T follicular helper cell (primary cell): ENCODE measurements around the gene ZFPM1.

ENCODE experiments used
- DNase-seq: peaks from one replicate; pipeline ENCODE4 v3.0.0-alpha.2; 2020; ENCODE audit warnings: low read depth

The ZFPM1 gene

DNA sequence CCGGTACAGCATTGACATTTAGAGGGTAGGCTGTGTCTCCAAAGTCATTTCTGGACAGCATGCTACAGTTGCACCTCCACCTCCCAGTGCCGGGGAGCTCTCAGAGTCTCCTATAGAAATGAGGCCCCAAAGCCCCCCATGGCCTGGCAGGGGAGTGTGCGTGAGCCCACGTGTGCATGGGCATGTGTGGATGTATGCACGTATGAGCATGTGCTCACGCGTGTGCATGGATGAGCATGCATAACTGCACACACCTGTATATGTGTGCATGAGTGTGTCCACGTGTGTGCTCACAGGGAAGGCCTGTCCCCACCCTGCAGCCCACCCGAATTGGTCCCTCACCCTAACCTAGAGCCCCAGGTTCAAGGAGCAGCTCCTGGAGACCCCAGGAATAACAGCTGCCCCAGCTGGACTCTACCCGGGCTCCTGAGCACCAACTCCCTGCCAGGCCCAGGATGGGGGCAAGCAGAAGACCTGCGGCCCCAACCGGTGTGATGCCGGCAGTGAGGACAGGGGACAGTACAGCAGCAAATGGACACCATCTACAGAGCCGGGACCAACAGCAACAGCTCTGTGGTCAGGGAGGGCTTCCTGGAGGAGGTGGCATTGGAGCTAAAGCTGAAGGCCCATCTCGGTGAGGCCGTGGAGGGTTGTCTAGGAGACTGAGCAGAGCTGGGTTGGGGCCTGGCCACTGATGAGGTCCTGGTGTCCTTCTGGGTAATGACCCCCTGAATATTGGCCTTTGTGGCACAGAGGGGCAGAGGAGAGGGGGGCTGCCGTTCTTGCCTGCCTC is 35.2 kb upstream of the ZFPM1 start:
- DNase-seq = no peak

DNA sequence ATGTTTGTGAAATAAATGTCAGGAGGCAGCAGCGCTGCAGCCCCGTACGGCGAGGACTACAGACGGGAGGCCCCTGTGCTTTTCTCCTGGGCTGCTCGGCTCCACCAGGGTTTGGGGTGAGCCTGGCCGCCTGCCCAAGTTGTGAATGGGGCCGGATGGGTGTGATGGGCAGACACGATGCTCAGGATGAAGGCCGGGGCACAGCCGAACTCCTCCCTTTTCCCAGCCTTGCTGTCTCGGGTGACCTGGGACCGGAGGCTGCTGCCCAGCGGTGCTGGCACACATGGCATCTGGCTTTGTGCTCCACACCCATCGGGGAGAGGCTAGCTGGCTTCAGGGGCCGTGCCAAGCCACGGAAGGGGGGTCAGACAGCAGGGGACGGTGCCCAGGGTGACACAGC is 34.2 kb upstream of the ZFPM1 start:
- DNase-seq = no peak

DNA sequence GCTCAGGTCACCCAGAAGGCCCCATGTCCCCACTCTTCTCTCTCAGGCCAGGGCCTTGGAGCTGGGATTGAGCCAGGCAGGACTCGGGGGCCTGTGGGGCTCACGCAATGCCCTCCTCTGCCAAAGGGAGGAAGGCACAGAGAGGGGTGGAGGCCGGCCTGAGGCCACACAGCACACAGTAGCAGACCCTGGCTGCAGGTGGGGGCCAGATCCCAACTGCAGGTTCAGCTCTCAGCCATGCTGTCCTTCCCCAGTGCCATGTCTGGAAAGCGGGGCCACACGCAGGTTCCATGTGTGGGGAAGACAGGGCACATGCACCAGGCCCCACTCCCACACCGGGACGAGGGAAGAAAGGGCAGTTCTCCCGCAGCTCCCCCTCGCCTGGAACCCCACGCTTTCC is 33.3 kb upstream of the ZFPM1 start:
- DNase-seq = no peak

DNA sequence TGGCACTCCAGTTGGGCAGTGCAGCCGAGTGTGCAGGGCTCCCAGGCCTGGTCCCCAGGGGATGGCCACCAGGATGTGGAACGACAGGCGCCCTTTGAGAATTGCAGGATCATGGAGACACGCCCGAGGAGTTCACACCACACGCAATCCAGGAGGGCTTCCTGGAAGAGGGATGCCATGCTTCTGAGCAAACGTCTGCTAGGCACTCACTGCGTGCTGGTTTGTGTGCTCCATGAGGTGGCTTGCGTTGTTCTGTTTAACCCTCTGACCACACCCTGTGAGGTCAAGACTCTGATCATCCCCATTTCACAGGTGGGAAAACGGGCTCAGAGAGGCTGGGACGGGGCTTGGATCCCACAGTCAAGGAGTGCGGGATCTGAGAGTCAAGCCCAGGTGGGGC is 32.6 kb upstream of the ZFPM1 start:
- no peak for DNase-seq

DNA sequence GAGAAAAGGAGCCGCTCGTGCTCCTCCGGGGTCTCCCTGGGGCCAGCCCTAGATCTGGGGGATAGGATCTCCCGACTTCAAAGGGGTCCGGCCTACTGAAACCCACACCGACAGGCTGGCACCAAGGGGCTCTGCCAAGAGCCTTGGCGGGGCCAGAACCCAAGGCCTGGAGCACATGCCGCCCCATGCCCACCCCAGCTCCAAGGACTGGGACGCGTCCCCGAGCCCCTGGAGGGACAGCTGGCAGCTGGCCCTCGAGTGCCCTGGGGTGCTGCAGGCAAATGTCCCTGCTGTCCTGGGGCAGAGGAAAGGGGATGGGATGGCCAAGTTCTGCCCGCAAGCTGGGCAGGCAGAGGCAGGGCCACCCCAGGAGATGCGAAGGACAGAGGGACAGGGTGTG is 31.8 kb upstream of the ZFPM1 start:
- DNase-seq = no peak

DNA sequence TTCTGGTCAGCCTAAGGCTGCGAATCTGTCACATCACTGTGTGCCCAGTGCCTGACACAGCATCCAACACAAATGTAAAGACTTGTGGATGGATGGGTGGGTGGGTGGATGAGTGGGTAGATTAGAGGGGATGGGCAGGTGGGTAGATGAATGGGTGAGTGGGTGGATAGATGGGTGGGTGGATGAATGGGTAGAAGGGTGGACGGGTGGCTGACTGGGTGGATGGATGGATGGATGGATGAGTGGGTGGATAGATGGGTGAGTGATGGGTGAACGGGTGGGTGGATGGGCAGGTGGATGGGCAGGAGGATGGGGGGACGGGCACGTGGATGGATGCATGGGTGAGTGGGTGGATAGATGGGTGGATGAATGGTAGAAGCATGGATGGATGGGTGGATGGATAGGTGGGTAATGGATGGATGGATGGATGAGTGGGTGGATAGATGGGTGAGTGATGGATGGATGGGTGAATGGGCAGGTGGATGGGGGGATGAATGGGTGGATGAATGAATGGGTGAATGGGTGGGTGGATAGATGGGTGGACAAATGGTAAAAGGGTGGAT is 31.1 kb upstream of the ZFPM1 start:
- DNase-seq = no peak

DNA sequence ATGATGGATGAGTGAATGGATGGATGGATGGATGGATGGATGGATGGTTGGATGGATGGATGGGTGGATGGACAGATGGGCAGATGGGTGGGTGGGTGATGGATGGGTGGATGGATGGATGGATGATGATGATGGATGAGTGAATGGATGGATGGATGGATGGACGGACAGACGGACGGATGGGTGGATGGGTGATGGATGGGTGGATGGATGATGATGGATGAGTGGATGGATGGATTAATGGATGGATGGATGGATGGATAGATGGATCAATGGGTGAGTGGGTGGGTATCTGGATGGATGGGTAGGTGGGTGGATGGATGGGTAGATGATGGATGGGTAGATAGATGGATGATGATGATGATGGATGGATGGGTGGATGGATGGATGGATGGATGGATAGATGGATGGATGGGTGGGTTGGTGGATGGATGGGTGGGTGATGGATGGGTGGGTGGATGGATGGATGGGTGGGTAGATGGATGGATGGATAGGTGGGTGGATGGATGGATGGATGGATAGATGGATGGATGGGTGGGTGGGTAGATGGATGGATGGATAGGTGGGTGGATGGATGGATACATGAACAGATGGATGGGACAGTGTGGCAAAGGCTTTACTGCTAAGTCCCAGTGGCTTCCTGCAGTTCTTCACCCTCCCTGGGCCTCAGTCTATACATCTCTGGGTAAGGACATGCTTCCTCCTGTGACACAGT is 30.2 kb upstream of the ZFPM1 start:
- DNase-seq = no peak

DNA sequence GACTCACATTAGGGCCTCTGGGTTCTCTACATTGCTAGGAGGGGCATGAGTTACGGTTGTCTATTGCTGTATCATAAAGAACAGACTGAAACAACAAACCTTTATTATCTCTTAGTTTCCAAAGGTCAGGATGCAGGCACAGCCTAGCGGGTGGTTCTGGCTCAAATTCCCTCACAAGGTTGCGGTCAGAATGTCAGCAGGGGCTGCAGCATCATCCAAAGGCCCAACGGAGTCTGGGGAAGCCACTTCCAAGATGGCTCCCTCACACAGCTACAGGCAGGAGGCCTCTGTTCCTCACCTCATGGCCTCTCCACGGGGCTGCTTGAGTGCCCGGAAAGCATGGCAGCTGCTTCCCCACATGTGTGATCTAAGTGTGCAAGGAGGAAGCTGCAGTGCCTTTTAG is 29.6 kb upstream of the ZFPM1 start:
- DNase-seq = no peak

DNA sequence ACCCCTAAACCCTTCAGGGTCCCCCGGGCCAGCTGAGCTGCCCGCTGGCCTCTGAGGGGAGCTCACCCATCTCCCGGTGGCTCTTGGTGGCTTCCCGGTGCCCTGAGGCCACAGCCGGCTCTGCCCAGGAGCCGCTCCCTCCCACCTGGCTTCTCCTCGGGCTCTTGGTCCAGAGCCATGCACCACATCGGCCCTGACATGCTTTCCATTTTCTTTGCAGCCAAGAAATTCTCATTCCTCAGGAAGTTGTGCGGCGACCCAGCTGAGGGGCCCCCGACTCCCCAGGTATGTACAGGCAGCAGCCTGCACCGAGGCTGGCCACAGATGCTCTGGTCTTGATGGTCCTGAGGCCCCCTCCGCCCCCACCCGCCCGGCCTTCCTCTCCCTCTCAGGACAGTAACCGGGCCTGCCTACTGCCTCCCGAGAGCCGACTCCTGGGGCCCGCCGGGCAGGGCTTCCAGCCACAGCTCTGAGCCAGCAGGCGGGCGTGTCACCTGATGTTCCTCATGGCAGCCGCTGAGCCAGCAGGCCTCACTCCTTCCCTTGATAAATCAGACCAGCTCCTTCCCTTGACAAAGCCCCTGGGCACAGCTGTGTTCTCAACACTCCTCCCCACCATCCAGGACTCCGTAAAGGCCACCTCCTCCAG is 28.4 kb upstream of the ZFPM1 start:
- no peak for DNase-seq

DNA sequence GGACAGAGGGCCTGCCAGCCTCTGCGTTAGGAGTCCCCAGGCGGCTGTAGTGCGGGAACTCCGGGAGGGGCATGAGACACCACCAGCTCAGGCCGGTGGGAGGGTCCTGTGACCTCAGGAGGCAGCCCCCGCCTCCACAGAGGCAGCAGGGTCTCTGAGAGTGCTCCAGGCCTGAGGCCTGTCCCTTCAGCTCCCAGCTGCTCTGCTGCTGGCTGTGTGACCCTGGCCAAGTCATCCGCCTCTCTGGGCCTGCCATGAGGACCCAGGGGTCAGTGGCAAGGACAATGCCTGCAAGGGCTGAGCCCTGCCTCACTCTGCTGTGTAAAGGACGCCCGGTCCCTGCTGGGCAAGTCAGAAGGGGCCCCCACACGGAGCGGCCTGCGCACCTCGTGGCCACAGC is 27.1 kb upstream of the ZFPM1 start:
- DNase-seq = no peak

DNA sequence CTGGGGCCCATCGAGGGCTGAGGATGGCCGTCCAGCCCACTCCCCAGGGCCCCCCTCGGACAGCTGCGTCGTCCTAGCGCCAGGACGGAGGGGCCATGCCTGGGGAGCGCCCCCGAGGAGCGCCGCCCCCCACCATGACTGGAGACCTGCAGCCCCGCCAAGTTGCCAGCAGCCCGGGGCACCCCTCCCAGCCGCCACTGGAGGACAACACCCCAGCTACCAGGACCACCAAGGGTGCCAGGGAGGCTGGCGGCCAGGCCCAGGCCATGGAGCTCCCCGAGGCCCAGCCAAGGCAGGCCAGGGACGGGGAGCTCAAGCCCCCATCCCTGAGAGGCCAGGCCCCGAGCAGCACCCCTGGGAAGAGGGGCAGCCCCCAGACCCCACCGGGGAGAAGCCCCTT is 25.7 kb upstream of the ZFPM1 start:
- no peak for DNase-seq

DNA sequence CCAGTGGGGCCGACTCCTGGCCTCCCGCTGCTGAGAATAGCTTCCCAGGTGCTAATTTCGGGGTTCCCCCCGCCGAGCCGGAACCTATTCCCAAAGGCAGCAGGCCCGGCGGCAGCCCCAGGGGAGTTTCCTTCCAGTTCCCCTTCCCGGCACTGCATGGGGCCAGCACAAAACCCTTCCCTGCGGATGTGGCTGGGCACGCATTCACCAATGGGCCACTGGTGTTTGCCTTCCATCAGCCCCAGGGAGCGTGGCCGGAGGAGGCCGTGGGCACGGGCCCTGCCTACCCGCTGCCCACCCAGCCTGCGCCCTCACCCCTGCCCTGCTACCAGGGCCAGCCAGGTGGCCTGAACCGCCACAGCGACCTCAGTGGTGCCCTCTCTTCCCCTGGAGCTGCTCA is 24.9 kb upstream of the ZFPM1 start:
- no peak for DNase-seq

DNA sequence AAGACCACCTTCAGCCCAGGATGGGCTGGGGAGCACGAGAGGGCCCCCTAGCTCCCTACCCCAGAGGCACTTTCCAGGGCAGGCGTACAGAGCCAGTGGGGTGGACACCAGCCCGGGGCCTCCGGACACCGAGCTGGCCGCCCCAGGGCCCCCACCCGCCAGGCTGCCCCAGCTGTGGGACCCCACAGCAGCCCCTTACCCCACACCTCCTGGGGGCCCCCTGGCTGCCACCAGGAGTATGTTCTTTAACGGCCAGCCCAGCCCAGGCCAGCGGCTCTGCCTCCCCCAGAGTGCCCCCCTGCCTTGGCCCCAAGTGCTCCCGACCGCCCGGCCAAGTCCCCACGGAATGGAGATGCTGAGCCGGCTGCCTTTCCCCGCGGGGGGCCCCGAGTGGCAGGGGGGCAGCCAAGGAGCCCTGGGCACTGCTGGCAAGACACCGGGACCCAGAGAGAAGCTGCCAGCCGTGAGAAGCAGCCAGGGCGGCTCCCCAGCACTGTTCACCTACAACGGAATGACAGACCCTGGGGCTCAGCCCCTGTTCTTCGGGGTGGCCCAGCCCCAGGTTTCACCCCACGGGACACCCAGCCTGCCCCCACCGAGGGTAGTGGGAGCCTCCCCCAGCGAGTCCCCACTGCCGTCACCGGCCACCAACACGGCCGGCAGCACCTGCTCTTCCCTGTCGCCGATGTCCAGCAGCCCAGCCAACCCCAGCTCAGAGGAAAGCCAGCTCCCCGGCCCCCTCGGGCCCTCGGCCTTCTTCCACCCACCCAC is 24.3 kb upstream of the ZFPM1 start:
- DNase-seq = no peak

DNA sequence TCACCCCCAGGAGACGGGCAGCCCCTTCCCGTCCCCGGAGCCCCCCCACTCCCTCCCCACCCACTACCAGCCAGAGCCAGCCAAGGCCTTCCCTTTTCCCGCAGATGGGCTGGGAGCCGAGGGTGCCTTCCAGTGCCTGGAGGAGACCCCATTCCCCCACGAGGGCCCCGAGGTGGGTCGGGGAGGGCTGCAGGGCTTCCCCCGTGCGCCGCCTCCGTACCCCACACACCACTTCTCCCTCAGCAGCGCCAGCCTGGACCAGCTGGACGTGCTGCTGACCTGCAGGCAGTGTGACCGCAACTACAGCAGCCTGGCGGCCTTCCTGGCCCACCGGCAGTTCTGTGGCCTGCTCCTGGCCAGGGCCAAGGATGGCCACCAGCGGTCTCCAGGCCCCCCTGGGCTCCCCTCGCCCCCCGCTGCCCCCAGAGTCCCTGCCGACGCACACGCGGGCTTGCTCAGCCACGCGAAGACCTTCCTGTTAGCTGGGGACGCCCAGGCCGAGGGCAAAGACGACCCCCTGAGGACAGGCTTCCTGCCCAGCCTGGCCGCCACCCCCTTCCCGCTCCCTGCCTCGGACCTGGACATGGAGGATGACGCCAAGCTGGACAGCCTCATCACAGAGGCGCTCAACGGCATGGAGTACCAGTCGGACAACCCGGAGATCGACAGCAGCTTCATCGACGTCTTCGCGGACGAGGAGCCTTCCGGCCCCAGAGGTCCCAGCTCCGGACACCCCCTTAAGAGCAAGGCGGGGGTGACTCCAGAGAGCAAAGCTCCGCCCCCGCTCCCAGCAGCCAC is 23.5 kb upstream of the ZFPM1 start:
- no peak for DNase-seq

DNA sequence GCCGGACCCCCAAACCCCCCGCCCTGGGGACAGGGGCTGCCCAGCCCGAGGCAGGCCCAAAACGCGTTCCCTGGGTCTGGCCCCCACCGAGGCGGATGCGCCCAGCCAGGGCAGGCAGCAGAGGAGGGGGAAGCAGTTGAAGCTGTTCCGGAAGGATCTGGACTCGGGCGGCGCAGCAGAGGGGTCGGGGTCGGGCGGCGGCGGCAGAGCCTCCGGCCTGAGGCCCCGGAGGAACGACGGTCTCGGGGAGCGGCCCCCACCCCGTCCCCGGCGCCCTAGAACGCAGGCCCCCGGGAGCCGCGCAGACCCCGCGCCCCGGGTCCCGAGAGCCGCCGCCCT is 22.9 kb upstream of the ZFPM1 start:
- DNase-seq = no peak

DNA sequence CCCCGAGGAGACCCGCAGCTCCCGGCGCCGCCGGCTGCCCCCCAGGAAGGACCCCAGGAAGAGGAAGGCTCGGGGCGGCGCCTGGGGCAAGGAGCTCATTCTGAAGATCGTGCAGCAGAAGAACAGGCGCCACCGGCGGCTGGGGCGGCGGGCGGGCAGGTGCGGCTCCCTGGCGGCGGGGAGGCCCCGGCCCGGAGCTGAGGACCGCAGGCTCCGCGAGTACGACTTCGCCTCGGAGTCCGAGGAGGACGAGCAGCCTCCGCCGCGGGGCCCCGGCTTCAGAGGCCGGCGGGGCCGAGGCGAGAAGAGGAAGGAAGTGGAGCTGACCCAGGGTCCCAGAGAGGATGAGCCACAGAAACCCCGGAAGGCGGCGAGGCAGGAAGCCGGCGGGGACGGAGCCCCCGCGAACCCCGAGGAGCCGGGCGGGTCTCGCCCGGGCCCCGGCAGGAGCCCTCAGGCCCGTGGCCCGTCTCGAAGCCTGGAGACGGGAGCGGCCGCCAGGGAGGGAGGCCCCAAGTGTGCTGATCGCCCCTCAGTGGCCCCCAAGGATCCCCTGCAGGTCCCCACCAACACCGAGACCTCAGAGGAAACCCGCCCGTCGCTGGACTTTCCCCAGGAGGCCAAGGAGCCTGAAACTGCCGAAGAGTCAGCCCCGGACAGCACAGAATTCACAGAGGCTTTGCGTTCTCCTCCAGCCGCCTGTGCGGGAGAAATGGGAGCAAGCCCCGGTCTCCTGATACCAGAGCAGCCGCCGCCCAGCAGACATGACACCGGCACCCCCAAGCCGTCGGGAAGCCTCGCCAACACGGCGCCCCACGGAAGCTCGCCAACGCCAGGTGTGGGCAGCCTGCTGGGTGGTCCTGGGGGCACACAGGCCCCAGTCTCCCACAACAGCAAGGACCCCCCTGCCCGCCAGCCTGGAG is 22.3 kb upstream of the ZFPM1 start:
- no peak for DNase-seq

DNA sequence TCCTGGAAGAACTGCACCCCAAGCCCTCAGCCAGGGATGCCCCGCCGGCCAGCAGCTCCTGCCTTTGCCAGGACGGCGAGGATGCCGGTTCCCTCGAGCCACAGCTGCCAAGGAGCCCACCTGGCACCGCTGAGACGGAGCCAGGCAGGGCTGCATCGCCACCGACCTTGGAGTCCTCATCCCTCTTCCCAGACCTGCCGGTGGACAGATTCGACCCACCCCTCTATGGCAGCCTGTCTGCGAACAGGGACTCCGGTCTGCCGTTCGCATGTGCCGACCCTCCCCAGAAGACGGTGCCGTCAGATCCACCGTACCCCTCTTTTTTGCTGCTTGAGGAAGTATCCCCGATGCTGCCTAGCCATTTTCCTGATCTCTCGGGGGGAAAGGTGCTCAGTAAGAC is 21.4 kb upstream of the ZFPM1 start:
- no peak for DNase-seq

DNA sequence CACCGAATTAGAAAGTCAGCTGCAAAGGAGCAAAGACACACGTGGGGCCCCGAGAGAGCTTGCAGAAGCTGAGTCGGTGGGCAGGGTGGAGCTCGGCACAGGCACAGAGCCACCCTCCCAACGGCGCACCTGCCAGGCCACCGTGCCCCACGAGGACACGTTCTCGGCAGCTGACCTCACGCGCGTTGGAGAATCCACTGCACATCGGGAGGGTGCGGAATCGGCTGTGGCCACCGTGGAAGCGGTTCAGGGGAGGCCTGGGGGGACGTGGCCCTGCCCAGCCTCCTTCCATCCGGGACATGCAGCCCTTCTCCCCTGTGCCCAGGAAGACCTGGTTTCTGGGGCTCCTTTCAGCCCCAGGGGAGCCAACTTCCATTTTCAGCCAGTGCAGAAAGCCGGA is 20.9 kb upstream of the ZFPM1 start:
- no peak for DNase-seq

DNA sequence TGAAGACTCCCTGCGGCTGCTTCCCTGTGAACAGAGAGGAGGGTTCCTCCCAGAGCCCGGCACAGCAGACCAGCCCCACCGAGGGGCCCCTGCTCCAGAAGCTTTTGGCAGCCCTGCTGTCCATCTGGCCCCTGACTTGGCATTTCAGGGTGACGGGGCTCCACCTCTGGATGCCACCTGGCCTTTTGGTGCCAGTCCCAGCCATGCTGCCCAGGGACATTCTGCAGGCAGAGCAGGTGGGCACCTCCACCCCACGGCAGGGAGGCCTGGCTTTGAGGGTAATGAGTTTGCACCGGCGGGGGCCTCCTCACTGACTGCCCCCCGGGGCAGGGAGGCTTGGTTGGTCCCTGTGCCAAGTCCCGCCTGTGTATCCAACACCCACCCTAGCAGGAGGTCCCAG is 20.3 kb upstream of the ZFPM1 start:
- no peak for DNase-seq

DNA sequence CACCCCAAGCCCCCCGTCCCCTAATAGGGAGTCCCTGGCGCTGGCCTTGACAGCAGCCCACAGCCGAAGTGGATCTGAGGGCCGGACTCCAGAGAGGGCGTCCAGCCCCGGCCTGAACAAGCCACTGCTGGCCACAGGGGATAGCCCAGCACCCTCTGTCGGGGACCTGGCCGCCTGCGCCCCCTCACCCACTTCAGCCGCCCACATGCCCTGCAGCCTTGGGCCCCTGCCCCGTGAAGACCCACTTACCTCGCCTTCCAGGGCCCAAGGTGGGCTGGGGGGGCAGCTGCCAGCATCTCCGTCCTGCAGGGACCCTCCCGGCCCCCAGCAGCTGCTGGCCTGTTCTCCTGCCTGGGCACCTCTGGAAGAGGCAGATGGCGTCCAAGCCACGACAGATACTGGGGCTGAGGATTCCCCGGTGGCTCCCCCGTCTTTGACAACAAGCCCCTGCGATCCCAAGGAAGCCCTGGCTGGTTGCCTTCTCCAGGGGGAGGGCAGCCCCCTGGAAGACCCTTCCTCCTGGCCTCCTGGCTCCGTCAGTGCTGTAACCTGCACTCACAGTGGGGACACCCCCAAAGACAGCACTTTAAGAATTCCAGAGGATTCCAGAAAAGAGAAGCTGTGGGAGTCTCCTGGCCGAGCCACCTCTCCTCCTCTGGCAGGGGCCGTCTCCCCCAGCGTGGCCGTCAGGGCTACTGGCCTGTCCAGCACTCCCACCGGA is 19.3 kb upstream of the ZFPM1 start:
- DNase-seq = no peak
